GM18951 (cell line): ENCODE data around the gene S1PR1.

ENCODE experiments used
- POLR2A ChIP-seq: IDR thresholded peaks from 4 replicates; pipeline ENCODE4 v1.6.1; 2011; ENCODE audit warnings: mild to moderate bottlenecking; ENCODE audit not compliant: insufficient read length, insufficient read depth; ENCODE audit errors: extremely low read depth
- in situ Hi-C: fragments of 300-500 bp; cut with MboI; formaldehyde crosslinking; loops from one replicate; pipeline ENCODE4 v1.12.0; 2022; ENCODE audit warnings: low sequenced_read_pairs, mixed read lengths, inconsistent platforms; ENCODE audit not compliant: unreplicated experiment

The S1PR1 gene

GRCh38 chr1:101262630-101263348, 26.0 kb downstream of the S1PR1 start:
- in situ Hi-C loops = no loop called here
- no peak for TF ChIP-seq POLR2A

DNA sequence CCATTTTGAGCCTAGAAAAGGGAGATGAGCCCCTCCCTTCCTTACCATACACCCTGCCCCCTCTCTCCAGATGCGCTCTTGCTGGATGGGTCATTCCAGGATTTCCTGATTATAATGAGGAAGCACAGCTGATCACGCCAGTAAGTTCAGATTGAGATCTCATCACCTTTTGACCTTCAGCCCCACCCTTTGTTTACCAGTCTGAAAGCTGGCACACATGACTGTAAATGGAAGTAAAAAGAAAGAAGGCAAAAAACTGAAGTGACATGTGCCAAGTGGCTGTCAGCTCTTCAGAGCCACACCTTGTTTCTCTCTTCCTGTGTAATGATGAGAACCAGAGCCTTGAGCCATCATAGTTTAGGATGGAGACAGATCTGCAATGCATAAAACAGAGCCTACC, 27.9 kb downstream of the S1PR1 start:
- in situ Hi-C loops = no loop called here

DNA sequence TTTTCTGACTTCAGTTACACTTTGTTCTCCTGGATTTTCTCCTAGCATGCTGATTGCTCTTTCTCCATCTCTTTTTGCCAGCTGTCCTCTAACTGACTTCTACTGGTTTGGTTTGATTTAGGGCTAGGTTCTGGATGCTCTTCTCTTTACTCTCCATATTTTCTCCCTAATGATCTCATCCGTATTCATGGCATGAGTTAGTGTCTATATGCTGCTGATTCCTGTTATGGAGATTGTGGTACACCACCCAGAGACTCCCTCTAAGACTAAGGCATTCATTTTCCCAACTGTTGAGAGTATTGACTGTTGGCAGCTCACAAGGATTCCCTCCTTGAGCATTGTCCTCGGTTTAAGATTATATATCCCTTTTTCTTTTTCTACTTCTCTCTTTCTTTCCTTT, 28.9 kb downstream of the S1PR1 start:
- TF ChIP-seq POLR2A = no peak
- in situ Hi-C loops = no loop called here

More for the DNA sequence above, 27.9 kb downstream of the S1PR1 start:
- TF ChIP-seq POLR2A = no peak

DNA sequence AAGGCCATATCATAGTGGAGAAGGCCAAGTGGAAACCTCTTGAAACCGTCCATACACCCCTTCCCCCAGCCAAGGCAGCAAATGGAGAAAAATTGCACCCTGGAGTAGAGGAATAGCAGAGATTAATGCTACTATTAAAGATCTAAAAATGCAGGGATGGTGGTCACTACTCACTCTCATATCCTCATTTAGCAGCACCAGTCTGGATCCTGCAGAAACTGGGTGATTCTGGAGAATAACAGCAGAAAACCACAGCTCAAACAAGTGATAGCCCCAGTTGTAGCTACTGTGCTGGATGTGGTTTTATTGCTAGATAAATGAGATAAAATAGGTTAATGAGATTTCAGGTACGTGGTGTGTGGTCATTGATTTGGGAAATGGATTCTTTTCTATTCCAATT, 30.3 kb downstream of the S1PR1 start:
- TF ChIP-seq POLR2A = no peak
- in situ Hi-C loops = no loop called here

- in situ Hi-C loops = no loop called here
- no peak for TF ChIP-seq POLR2A
Observed at GRCh38 chr1:101268893-101269292, 32.1 kb downstream of the S1PR1 start.

- no peak for TF ChIP-seq POLR2A
- in situ Hi-C loops = no loop called here
Observed at GRCh38 chr1:101275672-101276071, 38.9 kb downstream of the S1PR1 start.

DNA sequence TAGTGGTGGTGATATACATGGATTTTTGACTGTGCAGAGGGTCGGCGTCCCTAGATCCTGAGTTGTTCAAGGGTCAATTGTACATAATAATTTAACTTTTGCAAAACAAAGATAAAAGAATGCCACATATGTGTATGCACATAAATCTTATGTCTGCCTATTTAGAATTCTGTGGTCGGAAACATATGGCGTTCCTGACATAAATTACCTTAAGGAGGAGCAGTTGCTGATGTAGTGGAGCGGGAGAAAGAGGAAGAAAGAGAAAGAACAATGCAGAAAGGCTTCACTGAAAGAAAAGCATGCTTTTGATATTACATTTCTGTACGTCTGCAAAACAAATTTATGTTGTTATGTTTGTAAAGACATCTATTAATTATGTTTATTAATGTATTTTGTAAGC, 40.0 kb downstream of the S1PR1 start:
- in situ Hi-C loops = no loop called here
- no peak for TF ChIP-seq POLR2A

DNA sequence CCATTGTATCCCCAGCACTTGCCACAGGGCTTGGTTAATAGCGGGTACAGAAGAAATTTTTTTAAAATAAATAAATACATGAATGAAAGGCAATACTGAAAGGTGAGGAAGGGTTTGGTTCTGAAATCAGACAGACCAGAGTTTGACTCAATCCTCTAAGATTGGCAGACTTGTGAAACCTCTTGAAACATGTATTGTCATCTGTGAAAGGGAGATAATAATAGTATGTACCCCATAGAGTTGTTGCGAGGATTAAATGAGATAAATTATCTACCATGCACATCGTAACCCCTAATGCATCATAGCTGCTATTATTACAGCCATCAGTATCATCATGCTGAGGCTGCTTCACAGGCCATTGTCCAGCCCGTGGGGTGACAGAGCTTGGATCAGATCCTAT, 41.4 kb downstream of the S1PR1 start:
- no peak for TF ChIP-seq POLR2A
- in situ Hi-C loops = no loop called here

- in situ Hi-C loops = no loop called here
- TF ChIP-seq POLR2A = no peak
Observed at GRCh38 chr1:101278845-101279244, 42.0 kb downstream of the S1PR1 start.

GRCh38 chr1:101280049-101280592, 43.3 kb downstream of the S1PR1 start:
- TF ChIP-seq POLR2A = no peak
- in situ Hi-C loops = loop anchor here (10.0 kb wide), 1 partner anchor 155 kb away; no protein-coding TSS in a partner anchor

- no peak for TF ChIP-seq POLR2A
- in situ Hi-C loops = loop anchor here (10.0 kb wide), 1 partner anchor 156 kb away; no protein-coding TSS in a partner anchor
Observed at GRCh38 chr1:101280942-101281654, 44.3 kb downstream of the S1PR1 start.

DNA sequence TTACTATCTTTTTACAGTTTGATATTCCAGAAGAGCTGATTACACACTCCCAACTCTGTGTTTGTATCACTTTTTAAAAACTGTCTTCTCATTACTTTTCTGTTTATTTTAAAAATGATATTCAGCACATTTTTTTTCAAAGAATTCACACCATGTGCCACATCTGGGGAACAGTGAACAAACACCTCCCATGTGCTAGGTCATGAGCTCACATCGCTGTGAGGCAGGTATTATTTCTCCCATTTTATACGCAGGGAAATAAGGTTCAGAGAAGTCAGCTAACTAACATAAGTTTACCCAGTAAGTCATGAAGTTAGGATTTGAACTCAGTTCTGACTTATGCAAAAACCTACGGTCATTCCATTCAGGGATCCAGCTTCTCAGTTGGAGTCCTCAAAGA, 44.9 kb downstream of the S1PR1 start:
- in situ Hi-C loops = loop anchor here (10.0 kb wide), 1 partner anchor 157 kb away; no protein-coding TSS in a partner anchor
- no peak for TF ChIP-seq POLR2A

- in situ Hi-C loops = loop anchor here (10.0 kb wide), 1 partner anchor 158 kb away; no protein-coding TSS in a partner anchor
- no peak for TF ChIP-seq POLR2A
Observed at GRCh38 chr1:101282314-101283038, 45.7 kb downstream of the S1PR1 start.

DNA sequence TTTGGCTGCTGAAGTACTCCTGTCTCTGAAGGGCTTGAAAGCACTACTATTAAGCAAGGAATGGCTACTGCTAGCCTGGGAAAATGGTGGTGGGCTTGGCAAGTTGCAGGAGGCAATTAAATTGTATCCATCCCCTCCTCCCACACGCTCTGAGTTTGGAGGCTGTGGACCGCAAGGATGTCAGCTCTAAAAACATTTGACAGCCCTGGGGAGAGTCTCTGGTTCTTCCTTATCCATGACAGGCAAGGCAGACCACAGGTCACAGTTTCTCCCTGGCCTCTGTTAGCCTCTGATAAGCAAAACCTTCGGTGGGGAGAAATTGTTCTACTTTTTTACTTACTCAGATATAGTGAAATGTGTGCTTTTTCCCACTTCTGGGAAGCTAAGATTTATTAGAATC, 46.6 kb downstream of the S1PR1 start:
- no peak for TF ChIP-seq POLR2A
- in situ Hi-C loops = loop anchor here (10.0 kb wide), 1 partner anchor 159 kb away; no protein-coding TSS in a partner anchor
